HG02610 (cell line): ENCODE results near the gene CACNA2D3.
"Not testable (repeated sequence)": the region's sequence is repeated elsewhere in the genome, so short reads cannot be mapped to it uniquely, and the experiment has no call there.

Experiments used
- ATAC-seq: cut with Tn5 transposase; IDR thresholded peaks from one replicate; pipeline ENCODE4 v1.9.1; 2021; ENCODE audit warnings: mild to moderate bottlenecking, moderate library complexity; ENCODE audit not compliant: unreplicated experiment

The CACNA2D3 gene

GRCh38 chr3:54967731-54968161 lies 845.4 kb downstream of the CACNA2D3 start:
- no peak for ATAC-seq

GRCh38 chr3:54968546-54969172 lies 846.3 kb downstream of the CACNA2D3 start:
- no peak for ATAC-seq

GRCh38 chr3:54969652-54970051 lies 847.3 kb downstream of the CACNA2D3 start:
- no peak for ATAC-seq

GRCh38 chr3:54970895-54971294 lies 848.5 kb downstream of the CACNA2D3 start:
- no peak for ATAC-seq

GRCh38 chr3:54977439-54977838 lies 855.1 kb downstream of the CACNA2D3 start:
- ATAC-seq = no peak

GRCh38 chr3:54977946-54978345 lies 855.6 kb downstream of the CACNA2D3 start:
- not testable (repeated sequence) for ATAC-seq

GRCh38 chr3:54982807-54983206 lies 860.5 kb downstream of the CACNA2D3 start:
- ATAC-seq = no peak

- no peak for ATAC-seq
These were observed 861.1 kb downstream of the CACNA2D3 start for GRCh38 chr3:54983266-54984099.

- no peak for ATAC-seq
These were observed 863.5 kb downstream of the CACNA2D3 start for GRCh38 chr3:54985856-54986255.

GRCh38 chr3:54986294-54986693 lies 863.9 kb downstream of the CACNA2D3 start:
- no peak for ATAC-seq

GRCh38 chr3:54987719-54988118 lies 865.4 kb downstream of the CACNA2D3 start:
- no peak for ATAC-seq

- no peak for ATAC-seq
These were observed 866.0 kb downstream of the CACNA2D3 start for GRCh38 chr3:54988302-54988837.

- ATAC-seq = no peak
These were observed 866.7 kb downstream of the CACNA2D3 start for GRCh38 chr3:54988838-54989630.

GRCh38 chr3:54994111-54994513 lies 871.8 kb downstream of the CACNA2D3 start:
- no peak for ATAC-seq

GRCh38 chr3:54999159-54999558 lies 876.8 kb downstream of the CACNA2D3 start:
- no peak for ATAC-seq

GRCh38 chr3:54999811-55000210 lies 877.5 kb downstream of the CACNA2D3 start:
- ATAC-seq = no peak

- ATAC-seq = no peak
These were observed 878.2 kb downstream of the CACNA2D3 start for GRCh38 chr3:55000546-55000945.

GRCh38 chr3:55000953-55001352 lies 878.6 kb downstream of the CACNA2D3 start:
- ATAC-seq = no peak

- ATAC-seq = no peak
These were observed 880.1 kb downstream of the CACNA2D3 start for GRCh38 chr3:55002416-55002930.

GRCh38 chr3:55006244-55006676 lies 883.9 kb downstream of the CACNA2D3 start:
- no peak for ATAC-seq

GRCh38 chr3:55007971-55008370 lies 885.6 kb downstream of the CACNA2D3 start:
- no peak for ATAC-seq
